K562 (cell line): ENCODE results near the gene KCTD12. TPM values are rescaled to one million over a fixed set of nuclear protein-coding genes. Genes with fewer than 3 reads are reported as not detected.

ENCODE experiments used
- ATAC-seq: fragments of 200-7000 bp; cut with Tn5 transposase; 3 replicates; pipeline ENCODE4 v1.9.1; 2020; ENCODE audit warnings: moderate library complexity
- BruUV-seq: library from RNA; stranded (reverse); fragments of 400-500 nt; replicated peaks from 2 replicates; lab custom pipeline; 2021; lab: Mats Ljungman, UMichigan
- CTCF ChIA-PET: fragments of 300-600 bp; formaldehyde crosslinking; extraction: SDS; loops from one replicate; lab custom pipeline; 2021; ENCODE audit warnings: low intra/inter-chr PET ratio; lab: Yijun Ruan, JAX
- POLR2A ChIA-PET: fragments of 300-600, 350-650 bp; sonication (Branson Sonifier 250); formaldehyde crosslinking; extraction: SDS; loops from one replicate; lab custom pipeline; 2021; ENCODE audit warnings: antibody characterized with exemption, inconsistent platforms; lab: Yijun Ruan, JAX
- DNase-seq, 4 experiments: peaks; one replicate each; pipeline versions ENCODE4 v3.0.0 to v3.0.0-alpha.2; 2011 to 2018; ENCODE audit warnings: low spot score in 3 of 4, mixed read lengths in 3 of 4; ENCODE audit errors: extremely low read depth in 1 of 4
- FAIRE-seq: peaks from 2 replicates; lab custom pipeline; 2011; peaks lifted over from hg19 to GRCh38; lab: Jason Lieb, UNC
- H2AFZ ChIP-seq: 2 replicates; pipeline ENCODE4 v1.6.0; 2011; ENCODE audit warnings: low read depth, low read length, control low read depth, inconsistent platforms
- H3K27ac ChIP-seq: fragments of 200-600 bp; 3 replicates; pipeline ENCODE4 v1.8.0; 2011; ENCODE audit warnings: low read depth, mild to moderate bottlenecking, control low read depth, inconsistent platforms, low read length, moderate library complexity, mixed read lengths; ENCODE audit errors: extremely low read depth
- H3K27me3 ChIP-seq, 2 experiments: fragments of 300-600 bp in 1 of 2; 2 replicates in 1 of 2; 3 replicates in 1 of 2; pipeline versions ENCODE4 v1.6.0 to v1.8.0; 2011; ENCODE audit warnings: inconsistent platforms in 2 of 2, low read length in 2 of 2, mild to moderate bottlenecking in 1 of 2, mixed read lengths in 1 of 2, moderate library complexity in 1 of 2; ENCODE audit not compliant: control insufficient read depth in 2 of 2, insufficient read depth in 2 of 2
- H3K36me3 ChIP-seq: fragments of 300-600 bp; 3 replicates; pipeline ENCODE4 v1.8.0; 2011; ENCODE audit warnings: mild to moderate bottlenecking, low read length, inconsistent platforms; ENCODE audit not compliant: control insufficient read depth, insufficient read depth
- H3K4me1 ChIP-seq, 2 experiments: fragments of 200-600 bp in 1 of 2; replicated peaks in 1 of 2; 2 replicates in 1 of 2; 3 replicates in 1 of 2; pipeline versions ENCODE4 v1.5.1 to v1.8.0; 2011; ENCODE audit warnings: inconsistent platforms in 2 of 2, low read length in 2 of 2, mild to moderate bottlenecking in 1 of 2, mixed read lengths in 1 of 2, moderate library complexity in 1 of 2; ENCODE audit not compliant: control insufficient read depth in 2 of 2, insufficient read depth in 2 of 2
- H3K4me2 ChIP-seq: 2 replicates; pipeline ENCODE4 v1.6.1; 2011; ENCODE audit warnings: low read length, control low read depth, inconsistent platforms, mixed read lengths; ENCODE audit not compliant: insufficient read depth
- H3K4me3 ChIP-seq: fragments of 200-600 bp; sonication (generic), shearing (Covaris generic); 2 replicates; pipeline ENCODE4 v1.5.1; 2016; ENCODE audit warnings: control low read depth, inconsistent platforms
- H3K79me2 ChIP-seq: fragments of 200-600 bp; 3 replicates; pipeline ENCODE4 v1.8.0; 2011; ENCODE audit warnings: low read length, inconsistent platforms; ENCODE audit not compliant: control insufficient read depth, insufficient read depth
- H3K9ac ChIP-seq, 2 experiments: 2 replicates each; pipeline versions ENCODE4 v1.6.0 to v1.6.1; 2011; ENCODE audit warnings: low read depth in 2 of 2, low read length in 2 of 2, control low read depth in 1 of 2, inconsistent platforms in 1 of 2, mild to moderate bottlenecking in 1 of 2, mixed read lengths in 1 of 2; ENCODE audit not compliant: insufficient read depth in 1 of 2
- H3K9me1 ChIP-seq: one replicate; pipeline ENCODE4 v1.6.0; 2011; ENCODE audit warnings: inconsistent platforms, mild to moderate bottlenecking, low read length, moderate library complexity; ENCODE audit not compliant: control insufficient read depth, insufficient read depth
- H3K9me3 ChIP-seq: replicated peaks from 2 replicates; pipeline ENCODE4 v1.5.1; 2011; ENCODE audit warnings: low read depth, low read length, inconsistent platforms; ENCODE audit not compliant: control insufficient read depth, insufficient read depth
- H4K20me1 ChIP-seq: replicated peaks from 2 replicates; pipeline ENCODE4 v1.6.1; 2011; ENCODE audit warnings: low read length, inconsistent platforms, mixed read lengths; ENCODE audit not compliant: control insufficient read depth, insufficient read depth
- ARID3A ChIP-seq: IDR thresholded peaks from 2 replicates; pipeline ENCODE4 v1.6.1; 2012; ENCODE audit warnings: low read depth, low read length, improper control_type of control experiment, borderline replicate concordance
- HMGXB4 ChIP-seq: sonication (generic); formaldehyde crosslinking; IDR thresholded peaks from 2 replicates; pipeline ENCODE4 v1.8.1; 2023; ENCODE audit warnings: mild to moderate bottlenecking, missing genetic modification reagents
- MTA1 ChIP-seq: fragments of 450-650 bp; IDR thresholded peaks from 2 replicates; pipeline ENCODE4 v1.6.1; 2017; ENCODE audit warnings: borderline replicate concordance
- NCOA4 ChIP-seq: fragments of 450-650 bp; IDR thresholded peaks from 2 replicates; pipeline ENCODE4 v1.6.1; 2018; ENCODE audit warnings: mild to moderate bottlenecking; ENCODE audit not compliant: partially characterized antibody
- NCOR1 ChIP-seq: fragments of 450-650 bp; IDR thresholded peaks from 2 replicates; pipeline ENCODE4 v1.6.1; 2016; ENCODE audit warnings: mild to moderate bottlenecking, moderate library complexity
- PRPF4 ChIP-seq: fragments of 200-400 bp; formaldehyde crosslinking; IDR thresholded peaks from one replicate; pipeline ENCODE4 v1.6.1; 2017; ENCODE audit warnings: low read length, low read depth, mild to moderate bottlenecking; ENCODE audit not compliant: insufficient read depth, poor library complexity, severe bottlenecking
- RNF2 ChIP-seq: sonication (generic); IDR thresholded peaks from 2 replicates; pipeline ENCODE4 v1.6.1; 2016
- SAFB2 ChIP-seq: fragments of 200-400 bp; formaldehyde crosslinking; IDR thresholded peaks from 2 replicates; pipeline ENCODE4 v1.6.1; 2018; ENCODE audit warnings: borderline replicate concordance, low read length, low read depth, moderate library complexity; ENCODE audit not compliant: severe bottlenecking
- SNIP1 ChIP-seq: fragments of 450-650 bp; IDR thresholded peaks from 2 replicates; pipeline ENCODE4 v1.7.1; 2017; ENCODE audit warnings: low read depth, mild to moderate bottlenecking
- TAL1 ChIP-seq: fragments of 450-650 bp; IDR thresholded peaks from 2 replicates; pipeline ENCODE4 v1.6.1; 2016; ENCODE audit warnings: mild to moderate bottlenecking
- TEAD1 ChIP-seq, 2 experiments: fragments of 450-650 bp in 1 of 2; sonication (generic) in 1 of 2; formaldehyde crosslinking; IDR thresholded peaks; 2 replicates each; pipeline versions ENCODE4 v1.4.0 to v1.8.0; 2020 to 2022; ENCODE audit warnings: mild to moderate bottlenecking in 2 of 2, missing genetic modification reagents in 1 of 2
- TRIM28 ChIP-seq: fragments of 450-650 bp; IDR thresholded peaks from 2 replicates; pipeline ENCODE4 v1.6.1; 2017
- UBTF ChIP-seq, 2 experiments: IDR thresholded peaks; 2 replicates each; pipeline ENCODE4 v1.6.1; 2012; ENCODE audit warnings: improper control_type of control experiment in 2 of 2, low read depth in 2 of 2, low read length in 2 of 2, borderline replicate concordance in 1 of 2
- ZBTB34 ChIP-seq: fragments of 250-450 bp; sonication (Bioruptor Pico); IDR thresholded peaks from 2 replicates; pipeline ENCODE4 v1.8.0; 2021; ENCODE audit warnings: mild to moderate bottlenecking, moderate library complexity
- WGBS: fragments of 100-300 bp; shearing (Covaris generic); methylation state at CpG from one replicate; pipeline ENCODE4 v1.1.6; 2016; ENCODE audit warnings: low coverage, mixed read lengths; ENCODE audit not compliant: insufficient coverage; ENCODE audit errors: missing lambda C conversion rate; 5-methylcytosine and 5-hydroxymethylcytosine counted together
- in situ Hi-C: fragments of 300-500 bp; cut with MboI; formaldehyde crosslinking; loops from 4 replicates; pipeline ENCODE4 v1.15.0; 2018; ENCODE audit warnings: inconsistent platforms, mixed read lengths
- intact Hi-C: fragments of 100-400 bp; cut with micrococcal nuclease; formaldehyde crosslinking; loops from 2 replicates; pipeline ENCODE4 v1.14.2; 2022
- polyA plus RNA-seq, 8 experiments: library from polyadenylated mRNA; depleted of rRNA in 4 of 8; stranded (reverse) in 5 of 8; unstranded in 3 of 8; fragments of >200 nt; fragmentation: Nextera tagmentation in 2 of 8; fragmentation: Illumina TruSeq in 1 of 8; extraction: Ambion mirVana in 2 of 8; extraction: Trizol in 1 of 8; gene quantifications; 2 replicates each; pipeline versions ENCODE4 v1.2.1 to v1.2.3, GENCODE V29; 2011 to 2014; ENCODE audit warnings: inconsistent platforms in 1 of 8, missing spikeins in 1 of 8
- total RNA-seq, 7 experiments: library from RNA; depleted of rRNA in 6 of 7; stranded (reverse); fragments of >200 nt in 6 of 7; fragmentation: Illumina TruSeq in 2 of 7; extraction: Trizol in 2 of 7; gene quantifications; 2 replicates each; pipeline versions ENCODE4 v1.2.1 to v1.2.3, GENCODE V29; 2011 to 2021; ENCODE audit warnings: low replicate concordance in 1 of 7
- TF ChIP-seq, protein P1 (sequence below): sonication (generic); formaldehyde crosslinking; IDR thresholded peaks from 2 replicates; pipeline ENCODE4 v1.8.1; 2023; ENCODE audit warnings: mild to moderate bottlenecking, missing genetic modification reagents, moderate library complexity

KCTD12 gene
- total and polyA plus RNA-seq, 9 of the 15 experiments (the other 6 are each of a cell fraction or from before 2014, with no cell fraction given): 0.14 to 0.93 (median 0.32) TPM

DNA sequence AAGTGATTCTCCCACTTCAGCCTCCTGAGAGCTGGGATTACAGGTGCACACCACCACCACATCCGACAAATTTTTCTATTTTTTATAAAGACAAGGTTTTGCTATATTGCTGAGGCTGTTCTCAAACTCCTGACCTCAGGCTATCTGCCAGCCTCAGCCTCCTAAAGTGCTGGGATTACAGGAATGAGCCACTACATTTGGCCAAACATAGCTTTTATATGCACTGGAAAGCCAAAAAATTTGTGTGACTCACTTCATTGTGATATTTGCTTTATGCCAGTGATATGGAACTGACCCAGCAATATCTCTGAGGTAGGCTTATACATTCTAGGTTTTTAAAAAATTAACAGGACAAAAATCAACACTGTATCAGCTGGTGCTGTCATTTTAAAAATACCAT is 35.3 kb upstream of the KCTD12 start:
- 13% methylated on average over 1 of the region's 1 CpG for WGBS
- no peak overlapping the region for H3K9ac ChIP-seq
- ATAC-seq (no peak), DNase-seq (no peak), FAIRE-seq (no peak)
- no peaks in the 10 kb centered on the region for H3K79me2 ChIP-seq
- no peaks in the 10 kb centered on the region for H3K9me1 ChIP-seq
- CTCF ChIA-PET: no interaction called here
- in situ Hi-C loops: loop anchor here (25.0 kb wide), 2 partner anchors 1059 to 1234 kb away; no protein-coding TSS in a partner anchor
- no peaks in the 10 kb centered on the region for H3K9me3 ChIP-seq
- H4K20me1 ChIP-seq: no peaks in the 10 kb centered on the region
- H2AFZ ChIP-seq: no peak overlapping the region
- H3K4me2 ChIP-seq: no peak overlapping the region
- H3K4me1 ChIP-seq: peaks cover 7 to 12% of the 10 kb centered on the region in 2 experiments; a peak in 4 of 5 replicates
- BruUV-seq: no TSS peak
- H3K27me3 ChIP-seq: no peaks in the 10 kb centered on the region
- intact Hi-C loops: no loop called here
- no peaks in the 10 kb centered on the region for H3K36me3 ChIP-seq
- H3K27ac ChIP-seq: no peak overlapping the region
- POLR2A ChIA-PET: no interaction called here
- H3K4me3 ChIP-seq: no peak overlapping the region
- TF ChIP-seq SAFB2: no peak
- TF ChIP-seq TRIM28: no peak
- TF ChIP-seq NCOR1: no peak
- no peak for TF ChIP-seq RNF2
- TF ChIP-seq, protein P1, sequence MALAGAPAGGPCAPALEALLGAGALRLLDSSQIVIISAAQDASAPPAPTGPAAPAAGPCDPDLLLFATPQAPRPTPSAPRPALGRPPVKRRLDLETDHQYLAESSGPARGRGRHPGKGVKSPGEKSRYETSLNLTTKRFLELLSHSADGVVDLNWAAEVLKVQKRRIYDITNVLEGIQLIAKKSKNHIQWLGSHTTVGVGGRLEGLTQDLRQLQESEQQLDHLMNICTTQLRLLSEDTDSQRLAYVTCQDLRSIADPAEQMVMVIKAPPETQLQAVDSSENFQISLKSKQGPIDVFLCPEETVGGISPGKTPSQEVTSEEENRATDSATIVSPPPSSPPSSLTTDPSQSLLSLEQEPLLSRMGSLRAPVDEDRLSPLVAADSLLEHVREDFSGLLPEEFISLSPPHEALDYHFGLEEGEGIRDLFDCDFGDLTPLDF: no peak
- no peak for TF ChIP-seq ZBTB34 (CRISPR knock-in tag)
- no peak for TF ChIP-seq PRPF4
- TF ChIP-seq UBTF (IDR thresholded peaks at IDR 0.05; ENCODE audit: borderline replicate concordance in 1 of 2, low read depth in 2 of 2, low read length in 2 of 2): no peak
- TF ChIP-seq NCOA4: no peak
- no peak for TF ChIP-seq SNIP1
- TF ChIP-seq ARID3A: no peak
- no peak for TF ChIP-seq TEAD1 (CRISPR knock-in tag; IDR thresholded peaks at IDR 0.05)
- TF ChIP-seq TAL1: no peak
- no peak for TF ChIP-seq MTA1
- TF ChIP-seq HMGXB4: no peak
